Mammary microvascular endothelial cell (primary cell): Measurements from ENCODE around the gene MRPS21. TPM values are rescaled to one million over a fixed set of nuclear protein-coding genes. Genes with fewer than 3 reads are reported as not detected.

Experiments used
- total RNA-seq: library from RNA; depleted of rRNA; stranded (reverse); fragments of >200 nt; gene quantifications from 2 replicates; pipeline ENCODE4 v1.2.3, GENCODE V29; 2015

The MRPS21 gene
- 44.3 and 55.1 TPM in 2 replicates for total RNA-seq

DNA sequence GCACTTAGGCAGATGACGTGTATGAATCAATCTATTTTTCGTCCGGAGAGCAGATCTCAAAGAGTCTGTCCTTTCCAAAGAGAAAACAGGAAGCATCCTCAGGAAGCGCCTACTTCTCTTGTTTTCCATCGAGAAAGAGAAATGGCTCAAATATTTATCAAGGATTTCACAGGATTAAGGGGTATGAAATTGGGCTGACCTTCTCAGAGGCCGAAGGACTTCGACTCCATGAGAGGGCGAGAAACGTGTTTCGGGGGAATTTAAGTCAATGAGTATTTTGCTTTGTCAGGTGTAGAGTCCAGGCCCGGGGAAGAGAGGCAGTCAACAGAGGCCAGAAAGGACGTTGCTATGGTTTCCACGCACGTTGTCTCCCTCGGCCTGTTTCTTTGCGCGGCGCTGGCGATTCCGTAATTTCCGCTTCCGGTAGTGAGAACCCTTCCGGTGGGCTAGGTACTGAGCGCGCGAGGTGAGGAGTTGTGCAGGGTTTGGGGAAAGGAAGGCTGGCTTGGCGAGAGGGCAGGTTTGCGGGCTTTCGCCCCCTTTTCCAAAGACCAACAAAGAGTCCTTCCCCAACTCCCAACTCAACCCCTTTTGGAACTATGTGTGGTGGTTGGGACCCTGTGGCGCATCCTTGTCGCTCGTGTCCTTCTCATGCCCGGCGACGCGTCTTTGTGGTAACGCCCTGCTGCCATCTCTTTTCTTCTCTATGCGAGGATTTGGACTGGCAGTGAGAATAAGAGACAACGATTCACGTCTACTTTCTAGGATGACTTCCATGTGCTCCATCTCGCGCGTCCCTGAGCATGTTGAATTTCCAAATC lies at the start of gene MRPS21:
Gene MRPS21, plus strand, starts transcription at position 429 of the 821 bp plus-strand sequence. CDS start 506 bp downstream, outside the sequence.

GRCh38 chr1:150257624-150258585 lies 35.8 kb upstream of the MRPS21 start, which contains the start of gene CA14:
CA14 (plus strand) TSS chr1:150257774; CDS start chr1:150258129, 355 bp downstream.

DNA sequence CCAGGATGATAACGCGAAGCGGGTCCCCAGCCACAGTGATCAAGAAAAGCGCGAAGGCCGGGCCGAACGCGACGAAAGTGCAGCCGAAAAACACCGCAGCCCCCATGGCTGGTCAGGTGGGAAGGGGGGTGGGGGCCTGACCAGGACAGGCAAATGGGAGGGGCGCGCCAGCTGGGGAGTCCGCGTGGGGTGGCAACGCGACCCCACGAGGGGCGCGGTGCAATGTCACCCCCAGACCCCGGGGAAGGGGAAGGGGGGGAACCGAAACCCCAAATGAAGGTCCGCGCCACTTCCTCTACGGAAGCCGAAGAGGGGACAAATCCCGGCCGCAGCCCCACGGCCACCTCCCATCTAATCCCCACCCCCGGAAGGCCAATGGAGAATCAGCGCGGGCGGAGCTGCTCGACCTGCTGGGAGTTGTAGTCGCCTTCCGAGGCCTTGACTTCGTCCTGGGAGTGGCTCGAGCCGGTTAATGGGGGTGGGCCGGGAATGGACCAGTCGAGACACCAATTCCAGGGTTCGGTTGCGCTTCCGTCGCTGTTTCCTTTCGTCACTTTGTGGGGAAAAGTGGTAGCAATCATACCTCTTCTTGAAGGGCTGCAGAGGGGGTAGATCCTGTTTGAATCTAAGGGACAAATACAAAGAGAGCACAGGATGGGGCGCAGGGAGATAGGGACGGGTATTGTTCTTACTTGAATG lies 24.8 kb upstream of the MRPS21 start, which contains the start of gene APH1A:
Gene APH1A, minus strand, starts transcription at position 312 of the 699 bp plus-strand sequence. Its CDS starts 206 bp downstream, at position 106.

DNA sequence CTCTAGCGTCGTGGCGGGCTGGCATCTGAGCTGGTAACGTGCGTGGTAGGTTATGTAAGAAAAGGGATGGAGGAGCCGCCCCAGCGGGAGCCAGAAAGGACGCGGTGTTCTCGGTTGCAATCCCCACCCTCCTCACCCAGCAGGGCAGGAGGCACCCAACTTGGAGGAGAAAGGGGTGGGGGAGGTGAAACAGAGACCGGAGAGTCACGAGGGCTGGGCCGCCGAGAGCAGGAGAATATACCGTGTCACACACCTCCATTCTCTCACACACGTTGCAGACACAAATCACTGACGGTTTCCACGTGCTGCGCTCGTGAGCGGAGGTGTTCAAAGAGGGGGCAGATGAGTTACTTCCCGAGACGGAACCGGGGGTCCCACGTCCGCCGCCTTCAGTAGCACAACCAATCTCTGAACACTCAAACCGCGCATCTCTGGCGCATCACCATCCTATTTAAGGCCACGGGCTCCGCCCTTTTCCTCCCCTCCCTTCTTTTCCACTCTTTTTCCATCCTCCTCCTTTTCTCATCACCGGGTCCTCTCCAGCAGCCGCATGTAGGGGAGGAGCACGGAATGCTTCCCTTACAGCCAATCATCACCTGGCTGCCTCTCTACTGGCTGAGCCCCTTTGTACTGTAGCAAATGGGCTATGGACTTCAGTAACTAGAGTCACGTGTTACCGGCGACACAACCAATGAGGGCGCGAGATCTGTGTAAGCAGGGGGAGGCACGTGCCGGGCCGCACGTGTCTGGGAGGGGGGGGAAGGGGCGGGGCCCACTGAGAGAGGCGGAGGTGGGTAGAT lies 11.7 kb upstream of the MRPS21 start, which contains the start of gene CIART:
Gene CIART, plus strand, starts transcription at position 797 of the 800 bp plus-strand sequence. CDS start 714 bp downstream, outside the sequence.

Other genes starting within 250 kb of the MRPS21 start
- gene VPS45, start 226.1 kb upstream of the MRPS21 start, total RNA-seq, result 20.5 and 30.6 TPM in 2 replicates
- 85.1 and 90.5 TPM in 2 replicates for gene PLEKHO1, start 143.9 kb upstream of the MRPS21 start, total RNA-seq
- gene ANP32E, start 57.7 kb upstream of the MRPS21 start, total RNA-seq, result 23.8 and 25.1 TPM in 2 replicates
- not detected in 2 replicates for gene CA14, start 36.1 kb upstream of the MRPS21 start, total RNA-seq
- gene APH1A, start 24.8 kb upstream of the MRPS21 start, total RNA-seq, result 146 and 148 TPM in 2 replicates
- 45.0 and 60.8 TPM in 2 replicates for gene C1orf54, start 21.1 kb upstream of the MRPS21 start, total RNA-seq
- gene CIART, start 11.3 kb upstream of the MRPS21 start, total RNA-seq, result 0.60 and 1.1 TPM in 2 replicates
- 30.2 and 34.8 TPM in 2 replicates for gene PRPF3, start 27.7 kb downstream of the MRPS21 start, total RNA-seq
- gene RPRD2, start 70.3 kb downstream of the MRPS21 start, total RNA-seq, result 7.2 and 8.9 TPM in 2 replicates
- 15.6 and 19.0 TPM in 2 replicates for gene TARS2, start 193.6 kb downstream of the MRPS21 start, total RNA-seq
- 1.5 and 2.1 TPM in 2 replicates for gene ECM1, start 214.2 kb downstream of the MRPS21 start, total RNA-seq
- not detected in 2 replicates for gene FALEC, start 221.9 kb downstream of the MRPS21 start, total RNA-seq